Prostate gland (tissue), 2 donors: ENCODE results near the gene ASPSCR1.

Source experiments
- POLR2A ChIP-seq: fragments of 450-650 bp; IDR thresholded peaks from one replicate; pipeline ENCODE4 v1.6.1; 2016; ENCODE audit warnings: antibody characterized with exemption, mild to moderate bottlenecking
- POLR2AphosphoS5 ChIP-seq: sonication (generic); formaldehyde crosslinking; IDR thresholded peaks from one replicate; pipeline ENCODE4 v1.6.1; 2017; ENCODE audit warnings: antibody characterized with exemption
- TF ChIP-seq, protein P1 (sequence below), 4 experiments: fragments of 200-600 bp in 2 of 4; fragments of 450-650 bp in 2 of 4; sonication (generic) in 2 of 4; IDR thresholded peaks; 1 replicate in 3 of 4; 2 replicates in 1 of 4; pipeline ENCODE4 v1.5.1; 2016 to 2019; ENCODE audit warnings: antibody characterized with exemption in 4 of 4, mild to moderate bottlenecking in 2 of 4, moderate library complexity in 2 of 4

DNA sequence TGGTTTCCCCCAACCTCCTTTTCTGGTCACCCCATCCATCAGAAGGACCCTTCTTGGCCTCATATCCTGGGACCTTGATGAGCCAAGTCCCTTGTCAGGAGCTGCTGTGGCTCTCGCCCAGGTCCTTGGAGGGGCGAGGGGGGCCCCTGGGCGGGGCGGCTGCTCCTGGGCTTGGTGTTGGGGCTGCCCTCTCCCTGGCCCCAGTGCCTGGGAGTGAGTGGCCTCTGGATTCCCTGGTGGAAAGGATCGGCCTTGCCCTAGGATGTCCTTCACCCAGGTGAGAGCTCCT lies 10.2 kb upstream of the ASPSCR1 start:
- TF ChIP-seq, protein P1, sequence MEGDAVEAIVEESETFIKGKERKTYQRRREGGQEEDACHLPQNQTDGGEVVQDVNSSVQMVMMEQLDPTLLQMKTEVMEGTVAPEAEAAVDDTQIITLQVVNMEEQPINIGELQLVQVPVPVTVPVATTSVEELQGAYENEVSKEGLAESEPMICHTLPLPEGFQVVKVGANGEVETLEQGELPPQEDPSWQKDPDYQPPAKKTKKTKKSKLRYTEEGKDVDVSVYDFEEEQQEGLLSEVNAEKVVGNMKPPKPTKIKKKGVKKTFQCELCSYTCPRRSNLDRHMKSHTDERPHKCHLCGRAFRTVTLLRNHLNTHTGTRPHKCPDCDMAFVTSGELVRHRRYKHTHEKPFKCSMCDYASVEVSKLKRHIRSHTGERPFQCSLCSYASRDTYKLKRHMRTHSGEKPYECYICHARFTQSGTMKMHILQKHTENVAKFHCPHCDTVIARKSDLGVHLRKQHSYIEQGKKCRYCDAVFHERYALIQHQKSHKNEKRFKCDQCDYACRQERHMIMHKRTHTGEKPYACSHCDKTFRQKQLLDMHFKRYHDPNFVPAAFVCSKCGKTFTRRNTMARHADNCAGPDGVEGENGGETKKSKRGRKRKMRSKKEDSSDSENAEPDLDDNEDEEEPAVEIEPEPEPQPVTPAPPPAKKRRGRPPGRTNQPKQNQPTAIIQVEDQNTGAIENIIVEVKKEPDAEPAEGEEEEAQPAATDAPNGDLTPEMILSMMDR (IDR thresholded peaks at IDR 0.05), result no peak
- TF ChIP-seq POLR2AphosphoS5, result no peak
- no peak for TF ChIP-seq POLR2A
